Natural killer cell (primary cell): Measurements from ENCODE around the gene CCN5. TPM values are rescaled to one million over a fixed set of nuclear protein-coding genes. Genes with fewer than 3 reads are reported as not detected.

Experiments used
- ATAC-seq, 3 donors: fragments of 150-1000 bp in 2 of 3; fragments of 200-7000 bp in 1 of 3; cut with Tn5 transposase; 1 replicate in 1 of 3; 2 replicates in 2 of 3; pipeline ENCODE4 v1.10.0; 2021; ENCODE audit warnings: mild to moderate bottlenecking in 2 of 3, moderate library complexity in 2 of 3
- DNase-seq, 2 donors: peaks; one replicate each; pipeline versions ENCODE4 v3.0.0 to v3.0.0-alpha.2; 2013 to 2021; ENCODE audit warnings: mixed read lengths in 1 of 2
- H3K27ac ChIP-seq: one replicate; pipeline ENCODE4 v1.5.1; 2013; ENCODE audit warnings: mild to moderate bottlenecking, low read length
- H3K27me3 ChIP-seq: one replicate; pipeline ENCODE4 v1.6.1; 2013; ENCODE audit warnings: low read length; ENCODE audit not compliant: control insufficient read depth, insufficient read depth
- H3K36me3 ChIP-seq: one replicate; pipeline ENCODE4 v1.6.1; 2013; ENCODE audit warnings: low read length; ENCODE audit not compliant: control insufficient read depth, insufficient read depth
- H3K4me1 ChIP-seq: one replicate; pipeline ENCODE4 v1.6.1; 2013; ENCODE audit warnings: low read length; ENCODE audit not compliant: control insufficient read depth, insufficient read depth
- H3K4me3 ChIP-seq: one replicate; pipeline ENCODE4 v1.5.1; 2013; ENCODE audit warnings: low read length
- H3K9me3 ChIP-seq: one replicate; pipeline ENCODE4 v1.6.1; 2013; ENCODE audit warnings: low read length; ENCODE audit not compliant: control insufficient read depth, insufficient read depth
- H3K27ac Mint-ChIP-seq, 2 donors: one replicate each; pipeline ENCODE4 v1.8.0; 2022; ENCODE audit warnings: mild to moderate bottlenecking in 2 of 2, mixed read lengths in 2 of 2, moderate library complexity in 1 of 2
- H3K27me3 Mint-ChIP-seq, 2 donors: one replicate each; pipeline ENCODE4 v1.8.0; 2022; ENCODE audit warnings: low read depth in 2 of 2, mixed read lengths in 2 of 2
- H3K36me3 Mint-ChIP-seq: one replicate; pipeline ENCODE4 v1.8.0; 2022; ENCODE audit warnings: mixed read lengths
- H3K4me1 Mint-ChIP-seq, 2 donors: one replicate each; pipeline ENCODE4 v1.8.0; 2022; ENCODE audit warnings: mixed read lengths in 2 of 2
- H3K4me3 Mint-ChIP-seq: one replicate; pipeline ENCODE4 v1.8.0; 2022; ENCODE audit warnings: mild to moderate bottlenecking, moderate library complexity, mixed read lengths
- H3K9me3 Mint-ChIP-seq, 2 donors: one replicate each; pipeline ENCODE4 v1.8.0; 2022; ENCODE audit warnings: mixed read lengths in 2 of 2
- CTCF ChIP-seq: fragments of 200-600 bp; IDR thresholded peaks from one replicate; pipeline ENCODE4 v1.8.0; 2022; ENCODE audit warnings: antibody characterized with exemption
- WGBS: methylation state at CpG from one replicate; pipeline ENCODE4 v1.1.7; 2013; ENCODE audit warnings: missing lambda C conversion rate; ENCODE audit not compliant: insufficient coverage; 5-methylcytosine and 5-hydroxymethylcytosine counted together
- intact Hi-C: fragments of 100-400 bp; cut with micrococcal nuclease; formaldehyde crosslinking; loops from one replicate; pipeline ENCODE4 v1.14.2; 2022
- total RNA-seq, 4 donors: library from RNA; stranded (reverse); fragments of 120-200 nt in 1 of 4; gene quantifications; one replicate each; pipeline versions ENCODE4 v1.2.3 to v1.2.4, GENCODE V29; 2013 to 2022

CCN5 gene
- total RNA-seq, 3 donors from 2014 or later (not counting 1 experiment from before 2014, with no cell fraction given) = not detected

DNA sequence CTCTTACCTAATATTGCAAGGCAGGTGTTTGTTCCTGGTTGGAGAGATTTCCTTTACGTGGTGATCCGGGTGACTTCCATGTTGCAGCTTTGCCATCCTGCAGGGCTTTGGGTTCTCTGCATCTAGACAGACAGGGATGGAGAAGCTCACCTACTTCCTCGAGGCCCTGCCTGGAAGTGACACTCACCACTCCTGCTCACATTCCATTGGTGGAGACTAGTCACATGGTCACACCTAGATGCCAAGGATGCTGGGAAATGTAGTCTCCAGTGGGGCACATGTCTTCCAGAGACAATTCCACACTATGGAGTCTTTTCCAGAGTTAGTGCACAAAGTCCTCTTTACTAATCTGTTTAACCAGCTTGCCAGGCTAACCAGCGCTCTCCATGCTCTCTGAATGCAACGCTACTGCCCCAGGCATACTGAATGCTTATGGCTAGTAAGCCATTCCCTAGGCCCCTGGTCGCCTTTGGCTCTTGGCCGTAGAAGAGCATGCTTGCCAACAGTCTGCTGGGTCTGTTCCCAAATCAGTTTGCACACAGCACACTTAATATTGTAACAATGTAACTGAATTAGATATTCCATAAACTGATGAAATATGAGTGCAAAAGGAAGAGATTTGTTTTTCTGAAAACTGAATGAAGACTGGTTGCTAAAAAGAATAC is 23.8 kb downstream of the CCN5 start:
- 78% methylated on average over 7 of the region's 7 CpGs for WGBS
- intact Hi-C loops = loop anchor here (5.0 kb wide), 1 partner anchor 522 kb away; no protein-coding TSS in a partner anchor
- Histone ChIP-seq H3K27ac (no peak overlapping the region), H3K36me3 (no peaks in the 10 kb centered on the region), H3K27me3 (no peaks in the 10 kb centered on the region), H3K4me1 (peaks cover 4% of the 10 kb centered on the region), H3K4me3 (no peak overlapping the region), H3K9me3 (no peaks in the 10 kb centered on the region)
- H3K9me3 Mint-ChIP-seq = no peaks in the 10 kb centered on the region
- H3K27me3 Mint-ChIP-seq = peaks cover 16 to 18% of the 10 kb centered on the region in 2 donors
- H3K4me1 Mint-ChIP-seq = peaks cover 12 to 16% of the 10 kb centered on the region in 2 donors
- H3K27ac Mint-ChIP-seq = no peak overlapping the region
- H3K36me3 Mint-ChIP-seq = no peaks in the 10 kb centered on the region
- TF ChIP-seq CTCF = no peak
- ATAC-seq (peak in 2 of 3 donors; percentile 63), DNase-seq (peak in 1 of 2 donors; percentile 74)
- no peak overlapping the region for H3K4me3 Mint-ChIP-seq

DNA sequence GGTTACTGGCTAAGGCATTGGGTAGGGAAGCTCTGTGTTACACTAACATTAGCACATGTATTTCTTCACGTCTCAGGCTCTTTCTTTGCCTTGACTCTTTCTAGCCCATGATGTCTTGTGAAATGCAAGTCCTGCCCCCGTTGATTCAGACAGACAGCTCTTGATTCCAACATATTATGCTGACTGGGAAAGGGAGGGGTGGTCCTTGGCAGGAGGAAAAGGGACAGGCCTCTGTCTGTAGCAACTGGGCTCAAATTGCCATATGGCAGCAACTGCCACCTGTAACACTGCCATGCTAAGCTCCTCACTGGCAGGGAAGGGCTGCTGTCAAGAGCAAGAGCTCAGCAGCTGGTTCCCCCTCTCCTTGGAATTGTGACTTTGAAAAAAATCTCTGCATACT is 24.8 kb downstream of the CCN5 start:
- Mint-ChIP-seq H3K9me3 (no peaks in the 10 kb centered on the region), H3K4me3 (no peak overlapping the region), H3K36me3 (no peaks in the 10 kb centered on the region), H3K27me3 (peaks cover 24 to 27% of the 10 kb centered on the region in 2 donors), H3K27ac (no peak overlapping the region), H3K4me1 (peaks cover 12 to 17% of the 10 kb centered on the region in 2 donors)
- Histone ChIP-seq H3K9me3 (no peaks in the 10 kb centered on the region), H3K4me3 (no peak overlapping the region), H3K36me3 (no peaks in the 10 kb centered on the region), H3K27ac (no peak overlapping the region), H3K4me1 (peaks cover 4% of the 10 kb centered on the region), H3K27me3 (no peaks in the 10 kb centered on the region)
- DNase-seq (no peak), ATAC-seq (no peak)
- TF ChIP-seq CTCF = no peak
- 67% methylated on average over 2 of the region's 2 CpGs for WGBS
- intact Hi-C loops = loop anchor here (5.0 kb wide), 1 partner anchor 523 kb away; no protein-coding TSS in a partner anchor

DNA sequence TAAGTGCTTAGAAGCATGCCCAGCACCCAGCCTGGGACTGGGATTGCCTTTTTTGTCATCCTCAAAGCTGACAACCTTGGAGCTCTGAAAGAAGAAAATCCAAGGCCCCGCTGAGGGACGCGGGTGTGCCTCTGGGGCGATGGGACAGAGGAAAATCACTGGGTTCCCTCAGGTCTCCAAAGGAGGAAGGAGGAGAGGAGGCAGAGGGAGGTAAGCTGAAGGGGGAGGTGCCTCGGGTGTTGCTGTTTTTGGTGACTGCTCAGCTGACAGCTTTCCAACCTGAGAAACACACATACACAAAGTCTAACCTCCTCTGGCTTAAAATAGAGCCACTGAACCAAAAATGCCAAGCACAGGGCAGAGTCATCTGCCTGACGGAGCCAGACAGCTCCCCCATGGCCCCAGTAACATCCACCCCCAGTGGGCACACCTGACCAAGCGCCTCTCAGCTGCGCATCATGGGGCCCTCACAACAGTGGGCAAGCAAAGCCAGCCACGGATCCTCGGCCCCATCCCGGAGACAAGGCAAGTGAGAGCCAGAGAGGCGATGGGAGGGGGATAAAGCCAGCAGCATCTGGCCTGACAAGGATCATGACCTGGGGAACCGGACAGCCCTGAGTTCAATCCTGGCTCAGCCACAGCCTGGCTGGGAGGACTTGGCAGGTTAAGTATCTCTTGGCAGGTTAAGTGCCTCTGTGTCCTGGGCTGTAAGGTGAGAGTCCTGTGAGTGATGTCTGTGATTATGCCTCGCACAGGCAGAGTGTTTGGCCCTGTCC is 27.3 kb downstream of the CCN5 start:
- intact Hi-C loops = no loop called here
- peaks cover 4 to 15% of the 10 kb centered on the region in 2 donors for H3K4me1 Mint-ChIP-seq
- no peak overlapping the region for H3K4me3 Mint-ChIP-seq
- no peaks in the 10 kb centered on the region for H3K9me3 Mint-ChIP-seq
- 85% methylated on average over 14 of the region's 14 CpGs for WGBS
- H3K27me3 ChIP-seq = peaks cover 16% of the 10 kb centered on the region
- H3K4me3 ChIP-seq = no peak overlapping the region
- H3K27ac Mint-ChIP-seq = no peak overlapping the region
- no peaks in the 10 kb centered on the region for H3K36me3 ChIP-seq
- no peaks in the 10 kb centered on the region for H3K36me3 Mint-ChIP-seq
- H3K27ac ChIP-seq = no peak overlapping the region
- H3K27me3 Mint-ChIP-seq = peaks cover 37 to 46% of the 10 kb centered on the region in 2 donors
- ATAC-seq = no peak
- peaks cover 6% of the 10 kb centered on the region for H3K4me1 ChIP-seq
- no peak for DNase-seq
- no peak for TF ChIP-seq CTCF
- no peaks in the 10 kb centered on the region for H3K9me3 ChIP-seq
